Testis (tissue), 2 donors: ENCODE measurements around the gene PSMF1.

Experiments
- POLR2A ChIP-seq: fragments of 450-650 bp; IDR thresholded peaks from one replicate; pipeline ENCODE4 v1.6.1; 2017; ENCODE audit warnings: antibody characterized with exemption, mild to moderate bottlenecking, moderate library complexity
- TF ChIP-seq, protein P1 (sequence below), 3 experiments: fragments of 450-650 bp in 2 of 3; fragments of 200-600 bp in 1 of 3; sonication (generic) in 1 of 3; IDR thresholded peaks; one replicate each; pipeline ENCODE4 v1.5.1; 2016 to 2019; ENCODE audit warnings: antibody characterized with exemption in 3 of 3, mild to moderate bottlenecking in 2 of 3, moderate library complexity in 1 of 3

GRCh38 chr20:1204576-1204975, 86.2 kb downstream of the PSMF1 start:
- TF ChIP-seq, protein P1, sequence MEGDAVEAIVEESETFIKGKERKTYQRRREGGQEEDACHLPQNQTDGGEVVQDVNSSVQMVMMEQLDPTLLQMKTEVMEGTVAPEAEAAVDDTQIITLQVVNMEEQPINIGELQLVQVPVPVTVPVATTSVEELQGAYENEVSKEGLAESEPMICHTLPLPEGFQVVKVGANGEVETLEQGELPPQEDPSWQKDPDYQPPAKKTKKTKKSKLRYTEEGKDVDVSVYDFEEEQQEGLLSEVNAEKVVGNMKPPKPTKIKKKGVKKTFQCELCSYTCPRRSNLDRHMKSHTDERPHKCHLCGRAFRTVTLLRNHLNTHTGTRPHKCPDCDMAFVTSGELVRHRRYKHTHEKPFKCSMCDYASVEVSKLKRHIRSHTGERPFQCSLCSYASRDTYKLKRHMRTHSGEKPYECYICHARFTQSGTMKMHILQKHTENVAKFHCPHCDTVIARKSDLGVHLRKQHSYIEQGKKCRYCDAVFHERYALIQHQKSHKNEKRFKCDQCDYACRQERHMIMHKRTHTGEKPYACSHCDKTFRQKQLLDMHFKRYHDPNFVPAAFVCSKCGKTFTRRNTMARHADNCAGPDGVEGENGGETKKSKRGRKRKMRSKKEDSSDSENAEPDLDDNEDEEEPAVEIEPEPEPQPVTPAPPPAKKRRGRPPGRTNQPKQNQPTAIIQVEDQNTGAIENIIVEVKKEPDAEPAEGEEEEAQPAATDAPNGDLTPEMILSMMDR (IDR thresholded peaks at IDR 0.05), result no peak
- no peak for TF ChIP-seq POLR2A
